ENCODE results near the gene BMP7.
A peak's percentile ranks its signal among the peaks of the same experiment; 100 is the strongest.

BMP7 gene

DNA sequence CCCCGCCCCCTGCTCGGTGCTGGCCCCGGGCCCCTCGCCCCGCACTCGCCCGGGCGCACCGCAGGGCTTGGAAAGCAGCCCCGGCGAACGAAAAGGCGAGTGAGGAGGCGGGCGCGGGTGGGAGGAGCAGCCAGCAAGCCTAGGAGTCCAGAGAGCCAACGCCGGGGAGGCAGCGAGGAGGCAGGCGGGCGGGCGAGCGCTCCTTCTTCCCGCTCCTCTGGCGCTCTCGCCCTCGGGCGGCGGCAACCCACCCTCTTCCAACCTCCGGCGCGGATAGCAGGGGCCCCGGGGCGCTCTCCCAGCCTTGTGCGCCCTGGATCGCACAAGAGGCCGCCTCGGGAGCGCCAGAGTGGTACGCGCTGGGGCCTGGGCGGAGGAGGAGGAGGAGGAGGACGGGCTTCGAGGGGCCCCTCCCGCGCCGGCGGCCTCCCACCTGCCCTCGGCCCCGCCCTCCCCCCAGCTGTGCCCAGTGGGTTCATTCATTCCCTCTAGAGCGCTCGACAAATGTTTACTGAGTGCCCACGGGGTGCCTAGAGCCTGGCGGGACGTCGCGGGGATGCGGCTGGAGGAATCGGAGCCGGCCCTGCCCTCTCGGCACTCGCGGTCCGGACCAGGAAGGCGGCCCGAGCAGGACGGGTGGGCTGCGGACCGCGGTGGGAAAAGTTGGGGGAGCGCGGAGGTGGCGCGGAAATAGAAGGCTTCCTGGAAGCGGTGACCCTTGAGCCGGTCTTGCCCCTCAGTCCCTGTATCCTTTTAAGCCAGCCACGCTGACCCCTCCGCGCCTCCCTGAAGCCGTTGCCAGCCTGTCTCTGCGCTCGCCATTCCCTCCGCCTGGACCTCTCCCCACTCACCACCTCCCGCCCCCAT lies at the start of gene BMP7:
Gene BMP7 (minus strand): TSS at position 351 of the 867 bp plus-strand sequence. CDS start 519 bp downstream, outside the sequence.
- DNase-seq = no peak

DNA sequence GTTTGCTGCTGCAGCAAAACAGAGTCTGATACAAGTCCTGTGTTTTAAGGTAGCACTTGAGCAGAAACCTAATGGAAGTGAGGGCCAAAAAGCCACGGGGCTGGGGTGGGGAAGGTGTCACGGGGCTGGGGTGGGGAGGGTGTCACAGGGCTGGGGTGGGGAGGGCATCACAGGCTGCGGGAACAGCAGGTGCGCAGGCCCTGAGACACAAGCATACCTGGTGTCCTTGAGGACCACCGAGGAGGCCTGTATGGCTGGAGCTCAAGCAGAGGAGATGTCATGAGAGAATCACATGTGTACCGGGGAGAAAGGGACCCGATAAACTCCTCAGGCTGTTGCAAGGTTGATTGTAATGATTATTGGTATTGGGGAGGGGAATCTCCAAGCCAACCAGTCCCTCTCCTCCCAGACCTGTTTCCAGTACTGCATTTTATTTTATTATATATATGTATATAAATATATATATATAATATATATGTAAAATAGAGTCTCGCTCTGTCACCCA lies 49.6 kb upstream of the BMP7 start:
- no peak for DNase-seq

DNA sequence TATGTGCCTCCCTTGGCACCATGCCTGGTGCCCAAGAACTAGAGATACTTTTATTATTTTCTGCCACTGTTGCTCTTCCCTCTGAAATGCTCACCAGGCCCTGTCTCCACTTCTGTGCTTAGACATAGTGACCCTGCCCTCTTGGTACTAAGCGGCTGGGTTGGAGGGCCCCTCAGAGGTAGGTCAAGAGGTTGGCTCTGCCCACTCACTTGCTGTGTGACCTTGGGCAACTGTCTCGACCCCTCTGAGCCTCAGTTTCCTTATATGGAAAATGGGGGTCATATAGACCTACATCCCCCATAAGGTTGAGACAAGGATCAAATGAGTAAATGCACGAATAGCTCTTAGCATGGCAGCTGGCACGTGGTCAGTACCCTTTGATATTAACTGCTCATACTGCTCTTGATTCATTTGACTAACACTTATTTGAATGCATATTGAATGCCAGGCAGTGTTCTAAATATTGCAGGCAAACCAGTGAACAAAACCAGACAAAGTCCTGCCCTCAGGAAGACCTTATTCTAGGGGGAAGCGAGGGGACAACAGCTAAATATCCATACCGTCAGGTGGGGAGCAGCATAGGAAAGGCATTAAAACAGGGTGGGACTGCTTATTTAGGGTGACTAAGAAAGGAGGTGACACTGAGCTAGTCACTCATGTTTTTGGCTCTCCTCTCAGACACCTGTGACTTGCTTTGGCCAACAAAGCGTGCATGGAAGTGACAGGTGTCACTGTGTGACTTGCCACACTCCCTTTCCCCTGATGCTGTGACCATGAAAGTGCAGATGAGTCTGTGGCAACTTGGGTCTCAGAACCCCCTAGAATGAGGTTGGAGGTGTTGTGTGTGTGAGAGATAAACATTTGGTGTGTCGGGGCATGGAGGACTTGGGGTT lies 48.9 kb upstream of the BMP7 start:
- no peak for DNase-seq

DNA sequence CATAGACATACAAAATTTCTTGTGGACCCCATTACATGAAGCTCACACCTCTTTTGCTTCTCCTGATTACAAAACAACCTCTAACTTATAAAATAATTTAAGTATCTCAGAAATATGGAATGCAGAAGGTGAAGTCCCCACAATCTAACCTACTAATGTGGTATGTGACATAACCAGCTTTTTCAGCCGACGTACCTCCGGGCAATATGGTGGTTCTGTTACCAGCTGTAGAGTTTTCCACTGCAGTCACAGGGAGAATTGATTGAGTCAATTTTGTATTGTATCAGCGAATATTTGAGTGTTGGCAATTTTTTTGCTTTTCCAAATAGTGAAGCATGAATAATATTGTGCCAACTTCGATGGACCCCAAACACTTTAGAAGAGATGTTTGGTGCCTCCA lies 47.5 kb upstream of the BMP7 start:
- no peak for DNase-seq

- DNase-seq = no peak
Observed at GRCh38 chr20:57313230-57313629, 46.8 kb upstream of the BMP7 start.

GRCh38 chr20:57312138-57312537 lies 45.7 kb upstream of the BMP7 start:
- DNase-seq = no peak

- DNase-seq = no peak
Observed at GRCh38 chr20:57310821-57311514, 44.5 kb upstream of the BMP7 start.

GRCh38 chr20:57309544-57310115 lies 43.2 kb upstream of the BMP7 start:
- DNase-seq = no peak

- DNase-seq = peak; percentile 3 to 28 (median 23)
Observed at GRCh38 chr20:57308451-57309271, 42.2 kb upstream of the BMP7 start.

DNA sequence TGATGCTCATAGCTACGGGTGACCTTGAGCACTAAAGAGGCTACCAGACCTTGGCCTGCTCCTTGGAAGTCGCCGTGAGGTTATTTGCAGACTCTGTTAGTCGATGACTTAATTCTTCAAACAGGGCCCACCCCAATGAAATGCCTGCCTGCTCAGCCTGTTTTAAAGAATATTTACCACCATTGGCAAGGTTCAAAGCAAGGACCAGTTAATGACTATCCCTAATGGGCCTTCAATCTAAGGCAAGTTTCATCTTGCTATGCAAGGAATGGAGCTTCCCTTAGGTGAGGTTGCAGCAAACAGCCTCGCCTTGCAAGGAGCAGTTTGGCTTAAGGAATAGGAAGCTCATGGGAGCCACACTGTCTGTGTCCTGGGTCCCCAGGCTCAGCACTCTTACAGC lies 40.3 kb upstream of the BMP7 start:
- no peak for DNase-seq

DNA sequence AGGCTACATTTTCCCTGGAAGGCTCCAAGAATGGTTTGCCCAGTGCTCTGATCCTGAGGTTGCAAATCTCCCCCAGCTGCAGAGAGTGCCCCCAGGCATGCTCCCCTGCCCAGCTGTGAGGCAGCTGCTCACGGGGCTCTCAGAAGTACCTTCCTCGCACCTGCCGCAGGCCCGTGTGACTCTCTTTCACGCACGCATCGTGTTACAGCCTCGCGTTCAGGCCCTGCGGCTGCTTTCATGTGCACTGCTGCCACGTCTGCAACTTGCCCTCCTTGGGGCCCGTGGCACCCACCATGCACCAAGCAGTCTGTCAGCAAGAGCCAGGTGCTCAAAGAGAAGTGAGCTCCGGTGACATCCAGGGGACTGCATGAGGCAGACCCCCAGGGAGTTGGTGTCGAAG lies 34.6 kb upstream of the BMP7 start:
- no peak for DNase-seq

DNA sequence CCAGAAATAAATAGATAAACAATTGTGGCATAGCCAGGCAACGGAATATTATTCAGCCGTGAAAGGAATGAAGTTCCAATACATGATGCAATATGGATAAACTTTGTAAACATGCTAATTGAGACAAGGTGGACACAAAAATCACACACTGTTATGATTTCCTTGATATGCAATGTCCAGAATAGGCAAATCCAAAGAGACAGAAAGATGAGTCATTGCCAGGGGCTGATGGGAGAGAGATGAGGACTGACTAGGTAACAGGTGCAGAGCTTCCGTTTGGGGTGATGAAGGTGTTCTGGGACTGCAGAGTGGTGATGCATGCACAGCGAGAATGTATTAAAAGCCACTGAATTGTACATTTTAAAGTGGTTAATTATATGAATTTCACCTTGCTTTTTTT lies 32.0 kb upstream of the BMP7 start:
- no peak for DNase-seq

GRCh38 chr20:57294550-57294949 lies 28.1 kb upstream of the BMP7 start:
- no peak for DNase-seq

DNA sequence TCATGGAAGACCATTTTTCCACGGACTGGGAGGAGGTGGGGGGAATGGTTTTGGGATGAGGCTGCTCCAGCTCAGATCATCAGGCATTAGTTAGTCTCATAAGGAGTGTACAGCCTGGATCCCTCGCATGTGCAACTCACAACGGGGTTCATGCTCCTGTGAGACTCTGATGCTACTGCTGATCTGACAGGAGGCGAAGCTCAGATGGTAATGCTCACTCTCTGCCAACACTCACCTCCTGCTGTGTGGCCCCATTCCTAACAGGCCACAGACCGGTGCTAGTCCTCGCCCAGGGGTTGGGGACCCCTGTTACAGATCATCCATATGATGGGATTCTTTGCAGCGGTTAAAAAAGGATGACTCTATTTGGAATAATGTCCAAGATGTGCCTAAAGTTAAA lies 27.6 kb upstream of the BMP7 start:
- no peak for DNase-seq

- no peak for DNase-seq
Observed at GRCh38 chr20:57292611-57293010, 26.2 kb upstream of the BMP7 start.

DNA sequence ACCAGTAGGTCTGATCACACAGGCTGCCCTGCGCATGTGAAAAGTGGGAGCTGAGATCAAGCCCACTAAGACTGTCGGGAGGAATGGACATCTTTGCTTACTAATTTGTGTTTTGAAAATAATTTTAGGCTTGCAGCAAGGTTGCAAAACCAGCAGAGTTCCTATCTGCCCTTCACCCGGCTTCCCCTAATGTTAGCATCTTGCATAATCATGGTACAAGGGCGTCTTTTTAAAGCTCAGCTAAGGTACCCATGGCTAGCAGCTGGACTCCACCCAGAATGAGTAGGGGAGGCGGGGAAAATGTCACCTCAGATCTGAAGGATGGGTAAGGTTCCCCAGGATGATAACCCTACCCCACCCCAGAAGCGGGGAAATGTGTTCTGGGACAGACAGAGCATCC lies 25.3 kb upstream of the BMP7 start:
- no peak for DNase-seq

DNA sequence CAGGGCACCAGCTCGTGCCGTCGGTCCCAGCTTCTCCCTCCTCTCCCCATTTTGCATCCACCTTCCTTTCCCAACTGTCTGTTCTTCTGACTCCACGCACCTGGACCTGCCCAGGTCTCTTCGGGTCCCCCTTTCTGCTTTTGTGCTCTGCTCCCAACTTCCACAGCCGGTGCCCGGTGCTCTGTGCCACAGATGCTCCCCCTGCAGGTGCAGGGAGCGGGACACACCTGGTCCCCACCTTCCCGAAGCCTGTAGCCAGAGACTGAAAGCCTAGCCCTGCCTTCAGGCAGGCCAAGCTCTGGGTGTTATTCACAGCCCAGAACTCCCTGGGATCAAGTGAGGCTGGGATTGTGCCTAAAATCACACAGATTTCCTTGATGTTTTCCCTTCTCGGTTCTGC lies 24.6 kb upstream of the BMP7 start:
- DNase-seq = no peak

DNA sequence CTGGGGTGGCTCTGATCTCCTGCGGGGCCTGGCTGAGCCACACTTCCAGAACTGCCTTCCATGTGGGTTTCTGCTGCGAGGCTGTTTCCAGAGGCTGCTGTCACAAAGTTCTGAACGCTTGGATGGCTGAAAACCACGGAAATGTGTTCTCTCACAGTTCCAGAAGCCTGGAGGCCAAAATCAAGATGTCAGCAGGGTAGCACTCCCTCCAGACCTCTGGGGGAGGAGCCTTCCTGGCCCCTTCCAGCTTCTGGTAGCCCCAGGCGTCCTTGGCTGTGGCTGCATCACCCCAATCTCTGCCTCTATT lies 23.7 kb upstream of the BMP7 start:
- no peak for DNase-seq

- DNase-seq = no peak
Observed at GRCh38 chr20:57289391-57290177, 23.1 kb upstream of the BMP7 start.

GRCh38 chr20:57288651-57289277 lies 22.3 kb upstream of the BMP7 start:
- DNase-seq = no peak

GRCh38 chr20:57287901-57288300 lies 21.5 kb upstream of the BMP7 start:
- DNase-seq = no peak
